ENCODE measurements around the gene CAPN11.
"Not testable (repeated sequence)": the region's sequence is repeated elsewhere in the genome, so short reads cannot be mapped to it uniquely, and the experiment has no call there.

Gene CAPN11

DNA sequence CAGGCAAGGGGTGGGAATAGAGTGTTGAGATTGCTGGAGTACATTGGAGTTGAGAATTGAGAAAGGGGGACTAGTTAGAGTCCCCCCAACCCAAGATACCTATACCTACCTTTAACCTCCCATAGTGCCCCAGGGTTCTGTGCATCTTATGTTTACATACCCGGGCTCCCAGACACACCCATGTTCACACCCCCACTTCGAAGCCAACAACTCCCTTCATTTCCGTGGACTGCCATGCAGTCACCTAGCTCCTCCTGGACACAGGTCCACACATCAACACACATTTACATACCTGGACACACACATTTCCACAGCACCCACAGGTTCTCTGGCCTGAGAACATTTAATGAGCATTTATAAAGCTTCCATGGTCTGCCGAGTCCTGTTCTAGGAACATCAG, 26.1 kb upstream of the CAPN11 start:
- no peak for DNase-seq

- DNase-seq = no peak
These were observed 25.4 kb upstream of the CAPN11 start for GRCh38 chr6:44133003-44133931.

- no peak for DNase-seq
These were observed 24.5 kb upstream of the CAPN11 start for GRCh38 chr6:44133981-44134711.

- no peak for DNase-seq
These were observed 23.4 kb upstream of the CAPN11 start for GRCh38 chr6:44135173-44135758.

DNA sequence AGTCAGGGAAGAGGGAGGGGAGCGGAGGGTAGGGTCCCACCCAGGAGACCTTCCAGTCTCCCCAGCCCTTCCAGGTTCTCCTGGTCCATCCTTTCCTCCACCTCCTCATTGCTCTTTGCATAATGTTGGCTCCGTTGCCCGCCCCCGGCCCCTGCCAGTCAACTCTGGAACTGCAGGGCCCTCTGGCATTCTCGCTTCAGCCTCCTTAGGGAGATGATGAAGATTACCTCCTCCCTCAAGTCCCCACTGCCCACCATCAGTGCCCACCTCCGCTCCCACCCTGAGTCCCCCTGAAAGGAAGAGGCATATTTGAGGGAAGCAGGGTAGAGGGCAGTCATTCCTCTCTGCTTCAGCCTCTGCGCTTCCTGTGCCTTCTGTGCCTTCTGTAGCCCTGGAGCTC, 22.7 kb upstream of the CAPN11 start:
- DNase-seq = no peak

DNA sequence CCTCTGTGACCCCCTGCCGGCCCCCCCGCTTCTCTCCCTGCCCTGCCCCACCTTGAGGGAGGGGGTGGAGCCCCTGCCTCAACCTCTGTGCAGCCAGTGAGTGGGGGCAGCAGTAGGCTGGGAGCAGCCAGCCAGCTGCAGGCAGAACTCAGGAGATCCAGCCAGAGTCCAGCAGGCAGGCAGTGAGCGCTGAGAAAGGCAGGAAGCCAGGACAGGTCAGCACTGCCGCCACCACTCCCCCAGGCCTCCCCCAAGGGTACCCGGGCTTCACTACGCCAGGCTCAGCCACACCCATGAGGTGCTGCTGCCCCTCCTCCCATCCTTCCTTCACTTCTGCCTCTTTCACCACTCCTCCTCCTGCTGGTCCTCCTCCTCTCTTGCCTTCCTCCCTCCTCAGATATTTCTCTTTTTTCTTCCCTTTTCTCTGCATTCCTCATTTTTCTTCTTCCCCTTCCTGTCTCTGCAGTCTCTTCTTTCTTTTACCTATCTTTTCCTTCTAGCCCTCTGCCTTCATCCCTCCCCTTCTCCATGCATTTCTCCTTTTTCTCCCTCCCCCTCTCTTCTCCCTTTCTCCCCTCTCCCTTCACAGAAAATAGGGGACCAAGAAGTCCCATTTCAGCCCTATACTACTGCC, 19.8 kb upstream of the CAPN11 start:
- DNase-seq = no peak

GRCh38 chr6:44139351-44139743, 19.3 kb upstream of the CAPN11 start:
- DNase-seq = no peak

- DNase-seq = no peak
These were observed 15.8 kb upstream of the CAPN11 start for GRCh38 chr6:44142835-44143234.

DNA sequence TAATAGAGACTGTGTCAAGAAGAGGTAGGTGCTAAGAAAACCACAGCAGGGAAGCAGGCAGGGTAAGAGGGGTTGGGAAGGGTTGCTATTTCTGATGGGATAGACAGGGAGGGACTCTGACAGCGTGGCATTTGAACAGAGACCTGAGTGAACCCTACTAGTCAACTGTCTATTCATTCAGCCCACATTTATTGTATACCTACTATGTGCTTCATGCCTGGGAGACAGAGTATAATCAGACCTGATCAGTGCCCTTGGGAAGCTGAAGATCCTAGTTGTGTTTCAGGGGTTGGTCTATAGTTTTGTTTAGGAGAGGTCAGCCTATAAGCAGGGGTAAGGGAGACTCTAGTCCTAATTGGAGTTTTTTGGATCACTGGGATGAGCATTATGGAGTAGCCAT, 14.9 kb upstream of the CAPN11 start:
- no peak for DNase-seq

DNA sequence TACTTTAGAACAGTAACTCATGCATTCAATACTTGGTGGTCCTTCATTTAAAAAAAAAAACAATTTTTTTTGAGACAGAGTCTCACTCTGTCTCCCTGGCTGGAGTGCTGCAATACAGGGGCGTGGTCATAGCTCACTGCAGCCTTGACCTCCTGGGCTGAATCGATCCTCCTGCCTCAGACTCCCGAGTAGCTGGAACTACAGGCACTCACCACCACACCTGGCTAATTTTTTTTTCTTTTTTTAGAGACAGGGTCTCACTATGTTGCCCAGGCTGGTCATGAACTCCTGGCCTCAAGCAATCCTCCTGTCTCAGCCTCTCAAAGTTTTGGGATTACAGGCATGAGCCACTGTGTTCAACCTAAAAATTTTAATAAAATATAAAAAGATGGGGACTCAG, 14.1 kb upstream of the CAPN11 start:
- DNase-seq = not testable (repeated sequence)

DNA sequence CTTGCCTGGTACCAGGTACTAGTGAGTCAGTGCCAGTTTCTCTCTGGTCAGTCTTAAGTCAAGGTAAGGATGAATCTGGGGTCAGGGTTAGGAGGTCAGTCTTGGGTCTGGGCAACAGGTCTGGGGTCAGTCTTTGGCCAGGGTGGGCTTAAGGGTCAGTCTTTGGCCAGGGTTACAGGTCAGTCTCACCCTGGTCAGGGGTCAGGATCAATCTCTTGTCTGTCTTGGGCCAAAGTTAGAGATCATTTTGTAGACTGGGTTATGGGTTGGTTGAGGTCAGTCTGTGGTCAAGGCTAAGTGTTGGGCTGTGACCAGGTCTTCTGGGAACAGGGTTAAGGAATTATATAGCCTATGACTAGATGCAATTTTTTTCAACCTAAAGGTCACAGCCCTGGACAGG, 12.8 kb upstream of the CAPN11 start:
- no peak for DNase-seq

DNA sequence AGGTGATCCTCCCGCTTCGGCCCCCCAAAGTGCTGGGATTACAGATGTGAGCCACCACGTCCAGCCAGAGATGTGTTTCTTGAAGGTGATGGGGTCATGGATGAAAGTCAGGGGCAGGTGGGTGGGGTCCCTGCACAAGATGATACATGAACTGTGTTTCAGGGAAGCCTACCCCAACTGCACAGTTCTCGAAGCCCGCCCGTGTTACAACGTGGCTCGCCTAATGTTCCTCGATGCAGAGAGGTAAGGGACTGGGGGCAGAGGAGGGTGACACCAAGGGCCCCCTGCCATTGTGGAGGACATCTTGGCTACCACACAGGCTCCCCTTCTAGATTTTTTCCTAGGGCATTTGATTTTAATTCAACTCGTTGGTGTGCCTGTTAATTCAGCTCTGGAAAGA, 11.9 kb upstream of the CAPN11 start:
- no peak for DNase-seq

GRCh38 chr6:44147256-44147655, 11.4 kb upstream of the CAPN11 start:
- no peak for DNase-seq

DNA sequence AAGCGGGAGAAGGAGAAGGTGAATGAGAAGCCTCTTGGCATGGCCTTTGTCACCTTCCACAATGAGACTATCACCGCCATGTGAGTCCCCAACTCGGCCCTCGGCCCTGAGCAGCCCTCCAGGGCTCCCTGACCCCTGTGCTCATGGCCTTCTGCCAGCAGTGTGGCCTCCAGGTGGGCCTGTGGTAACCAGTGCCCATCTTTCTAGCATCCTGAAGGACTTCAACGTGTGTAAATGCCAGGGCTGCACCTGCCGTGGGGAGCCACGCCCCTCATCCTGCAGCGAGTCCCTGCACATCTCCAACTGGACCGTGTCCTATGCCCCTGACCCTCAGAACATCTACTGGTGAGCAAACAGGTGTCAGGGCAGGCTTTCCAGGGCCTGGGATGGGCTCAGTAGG, 10.3 kb upstream of the CAPN11 start:
- DNase-seq = no peak

DNA sequence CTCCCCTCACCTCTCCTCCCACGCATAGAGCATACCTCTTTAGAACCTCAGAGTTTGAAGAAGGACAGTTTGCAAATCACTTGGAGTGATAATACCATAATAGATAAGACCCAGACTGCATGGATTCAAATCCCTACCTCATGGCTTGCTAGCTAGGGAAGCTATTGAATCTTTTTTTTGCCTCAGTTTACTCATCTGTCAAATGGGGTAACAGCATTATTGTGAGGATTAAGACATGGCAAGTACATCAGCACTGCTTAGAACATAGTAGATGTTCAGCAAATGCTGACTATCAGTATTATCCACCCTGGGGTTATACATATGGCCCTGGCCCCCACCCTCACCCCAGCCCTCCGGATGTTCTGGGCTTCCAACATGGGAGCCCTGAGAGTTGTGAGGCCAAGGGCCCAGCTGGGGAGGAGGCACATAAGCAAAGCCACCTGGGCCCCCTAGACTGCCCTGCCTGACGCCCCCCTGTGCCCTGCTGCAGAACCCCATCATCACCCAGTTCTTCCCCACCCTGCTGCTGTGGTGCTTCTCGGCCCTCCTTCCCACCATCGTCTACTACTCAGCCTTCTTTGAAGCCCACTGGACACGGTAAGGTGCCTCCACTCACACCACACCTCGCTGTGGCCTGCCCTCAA, 9.1 kb upstream of the CAPN11 start:
- no peak for DNase-seq

- no peak for DNase-seq
These were observed 8.2 kb upstream of the CAPN11 start for GRCh38 chr6:44150317-44150917.

DNA sequence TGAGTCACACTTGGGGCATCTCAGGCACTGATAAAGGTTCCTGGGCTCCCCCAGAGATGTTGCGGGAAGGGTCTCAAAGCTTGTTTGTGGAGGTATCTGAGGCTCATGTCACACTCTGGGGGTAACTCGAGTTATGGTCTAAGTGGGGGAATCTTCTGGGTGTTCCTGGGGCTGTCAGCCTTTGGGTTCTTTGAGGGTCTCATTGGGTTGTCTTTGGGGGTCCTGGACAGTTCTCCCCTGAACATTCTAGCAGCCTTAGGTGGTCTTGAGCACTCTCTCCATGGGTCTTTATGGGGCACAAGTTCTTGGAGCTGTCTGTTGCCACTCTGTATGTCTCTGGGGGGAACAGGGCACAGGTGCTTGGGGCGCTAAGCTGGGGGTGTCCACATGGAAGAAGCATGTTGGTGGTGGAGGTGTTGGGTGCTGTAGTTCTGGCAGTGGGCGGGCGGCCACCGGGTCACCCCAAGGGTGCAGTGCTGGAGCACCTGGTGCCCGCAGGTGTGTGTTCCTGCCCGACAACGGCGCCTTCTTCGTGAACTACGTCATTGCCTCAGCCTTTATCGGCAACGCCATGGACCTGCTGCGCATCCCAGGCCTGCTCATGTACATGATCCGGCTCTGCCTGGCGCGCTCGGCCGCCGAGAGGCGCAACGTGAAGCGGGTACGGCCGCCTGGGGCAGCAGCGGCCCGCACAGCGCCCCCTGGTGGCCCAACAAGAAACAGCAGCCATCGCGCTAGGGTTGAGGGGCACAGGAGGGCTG, 7.1 kb upstream of the CAPN11 start:
- DNase-seq = peak; percentile 74

- DNase-seq = no peak
These were observed 6.5 kb upstream of the CAPN11 start for GRCh38 chr6:44152109-44152461.

DNA sequence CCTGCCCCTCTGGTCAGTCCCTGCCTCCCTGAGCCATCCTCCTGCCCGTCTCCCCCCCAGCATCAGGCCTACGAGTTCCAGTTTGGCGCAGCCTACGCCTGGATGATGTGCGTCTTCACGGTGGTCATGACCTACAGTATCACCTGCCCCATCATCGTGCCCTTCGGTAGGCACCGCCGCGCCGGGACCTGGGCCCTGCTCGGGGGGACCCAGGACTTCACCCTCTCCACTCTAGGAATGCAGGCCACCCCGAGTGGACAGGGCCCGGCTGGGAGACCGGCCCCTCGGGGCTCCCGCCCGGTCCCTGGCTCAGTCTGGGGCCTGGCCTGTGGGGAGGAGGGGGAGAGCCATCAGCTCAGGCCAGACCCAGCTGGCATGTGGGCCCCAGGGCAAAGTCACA, 6.1 kb upstream of the CAPN11 start:
- no peak for DNase-seq

DNA sequence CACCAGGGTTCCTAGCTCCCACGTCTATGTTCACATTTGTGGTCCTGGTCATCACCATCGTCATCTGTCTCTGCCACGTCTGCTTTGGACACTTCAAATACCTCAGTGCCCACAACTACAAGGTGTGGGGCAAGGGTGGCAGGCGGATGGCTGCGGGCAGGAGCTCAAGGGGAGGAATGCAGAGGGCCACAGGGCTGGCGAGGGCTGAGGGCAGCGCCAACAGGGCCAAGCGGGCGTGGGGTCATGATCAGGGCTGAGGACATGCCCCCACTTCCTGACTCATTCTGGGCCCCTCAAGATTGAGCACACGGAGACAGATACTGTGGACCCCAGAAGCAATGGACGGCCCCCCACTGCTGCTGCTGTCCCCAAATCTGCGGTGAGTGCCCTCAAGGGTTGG, 4.6 kb upstream of the CAPN11 start:
- DNase-seq = no peak

DNA sequence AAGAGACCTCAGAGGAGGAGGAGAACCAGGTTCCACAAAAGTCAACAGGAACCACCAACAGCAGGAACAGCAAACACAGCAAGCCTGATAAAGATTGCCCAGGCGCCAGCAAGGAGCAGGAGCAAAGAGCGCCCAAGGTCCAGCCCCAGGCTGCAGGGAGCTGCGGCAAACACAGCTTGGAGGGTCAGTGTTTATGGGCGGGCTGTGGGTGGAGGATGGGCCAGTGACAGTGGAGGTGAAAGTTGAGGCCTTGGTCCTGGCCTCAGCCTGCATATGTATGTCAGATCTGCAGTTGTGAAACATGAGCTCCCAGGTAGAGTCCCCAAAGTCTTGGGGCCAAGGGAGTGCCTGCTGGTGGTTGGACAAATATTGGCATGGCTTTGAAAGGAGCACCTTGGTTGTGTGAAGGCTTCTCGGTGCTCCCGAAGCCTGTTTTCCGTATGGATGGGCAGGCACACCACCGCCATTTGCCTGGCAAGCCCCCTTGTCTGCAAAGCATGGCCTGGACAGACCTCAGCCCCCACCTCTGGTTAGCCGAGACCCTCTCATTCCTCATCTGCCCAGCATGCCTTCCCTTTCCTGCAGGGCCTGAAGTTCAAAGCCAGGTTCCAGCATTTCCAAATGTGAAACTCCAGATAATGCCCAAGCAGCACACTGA, 2.0 kb upstream of the CAPN11 start:
- no peak for DNase-seq
